Aorta (tissue), 5 donors: ENCODE data around the gene SEPTIN10. TPM values are rescaled to one million over a fixed set of nuclear protein-coding genes. Genes with fewer than 3 reads are reported as not detected.

ENCODE experiments used
- ATAC-seq: fragments of 200-7000 bp; cut with Tn5 transposase; one replicate; pipeline ENCODE4 v1.9.1; 2022; ENCODE audit warnings: moderate library complexity; ENCODE audit not compliant: low FRiP score
- DNase-seq, 2 donors: peaks; one replicate each; pipeline ENCODE4 v3.0.0-alpha.2; 2020
- H3K27ac ChIP-seq, 2 donors: one replicate each; pipeline ENCODE4 v1.5.1; 2013; ENCODE audit warnings: low read length in 2 of 2, mild to moderate bottlenecking in 2 of 2, moderate library complexity in 2 of 2, control low read depth in 1 of 2, inconsistent platforms in 1 of 2, low read depth in 1 of 2
- H3K27me3 ChIP-seq, 2 donors: one replicate each; pipeline ENCODE4 v1.6.1; 2013; ENCODE audit warnings: control low read depth in 1 of 2, low read length in 1 of 2, mild to moderate bottlenecking in 1 of 2, moderate library complexity in 1 of 2; ENCODE audit not compliant: insufficient read depth in 2 of 2, control insufficient read depth in 1 of 2
- H3K36me3 ChIP-seq, 2 donors: one replicate each; pipeline ENCODE4 v1.6.1; 2013; ENCODE audit warnings: control low read depth in 1 of 2, low read length in 1 of 2, mild to moderate bottlenecking in 1 of 2; ENCODE audit not compliant: insufficient read depth in 2 of 2, control insufficient read depth in 1 of 2
- H3K4me1 ChIP-seq, 2 donors: one replicate each; pipeline ENCODE4 v1.6.1; 2013; ENCODE audit warnings: low read length in 2 of 2, control low read depth in 1 of 2, mild to moderate bottlenecking in 1 of 2, moderate library complexity in 1 of 2; ENCODE audit not compliant: insufficient read depth in 2 of 2, control insufficient read depth in 1 of 2
- H3K4me3 ChIP-seq, 2 donors: one replicate each; pipeline ENCODE4 v1.5.1; 2013; ENCODE audit warnings: low read length in 2 of 2, control low read depth in 1 of 2, mild to moderate bottlenecking in 1 of 2
- H3K9me3 ChIP-seq: one replicate; pipeline ENCODE4 v1.6.1; 2013; ENCODE audit warnings: mild to moderate bottlenecking, low read length; ENCODE audit not compliant: control insufficient read depth
- WGBS, 2 donors: extraction: QIAGEN DNeasy Blood & Tissue Kit; methylation state at CpG; one replicate each; pipeline ENCODE4 v1.1.7; 2013; 5-methylcytosine and 5-hydroxymethylcytosine counted together
- intact Hi-C, 2 donors: fragments of 100-400 bp; cut with DNase I; formaldehyde crosslinking; loops; one replicate each; pipeline versions ENCODE4 v1.14.2 to v1.15.0; 2022
- polyA plus RNA-seq, 2 donors: library from polyadenylated mRNA; stranded (reverse); fragments of 200-250 nt; gene quantifications; one replicate each; pipeline ENCODE4 v1.2.3, GENCODE V29; 2013
- total RNA-seq, 2 donors: library from RNA; stranded (reverse); fragmentation: NEBNext Ultra II Directional; extraction: Animal tissue kit (Norgen Biotek cat#: 25700); gene quantifications; one replicate each; pipeline ENCODE4 v1.2.1, GENCODE V29; 2021
- donor health status: healthy with polysubstance abuse.
- donor health status: Bipolar disorder and iron deficiency.
- donor health status: DM: no; HTN: no; CAD: no.
- donor health status: DM: no; HTN: no; CAD: no.
- donor health status: DM: yes; HTN: yes; CAD: no.

The SEPTIN10 gene
- total and polyA plus RNA-seq, 4 donors = 80.3 to 132 (median 107) TPM

DNA sequence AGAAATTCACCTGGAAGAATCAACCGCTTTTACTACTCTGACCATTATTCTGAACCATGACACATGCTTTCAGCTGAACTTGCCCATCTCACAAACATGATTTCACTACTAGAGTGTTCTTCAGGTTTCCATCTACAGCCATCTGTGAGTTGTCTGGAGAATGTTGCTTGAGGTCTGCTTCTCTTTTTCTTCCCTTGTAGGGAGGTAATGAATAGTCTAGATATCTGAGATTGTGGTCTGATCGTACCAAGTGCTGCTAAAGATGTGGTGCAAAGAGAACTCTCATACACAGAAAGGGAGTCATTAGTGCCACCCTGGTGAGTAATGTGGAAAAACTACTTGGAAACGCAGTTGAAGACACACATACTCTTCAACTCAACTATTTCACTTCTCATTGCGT is 10.6 kb upstream of the SEPTIN10 start:
- DNase-seq (no peak), ATAC-seq (no peak)
- H3K27me3 ChIP-seq = no peaks in the 10 kb centered on the region
- 82 to 93% methylated on average over 4 of the region's 4 CpGs for WGBS, 2 donors
- H3K4me1 ChIP-seq = no peaks in the 10 kb centered on the region
- intact Hi-C loops = no loop called here
- H3K9me3 ChIP-seq = no peaks in the 10 kb centered on the region
- H3K36me3 ChIP-seq = no peaks in the 10 kb centered on the region
- no peak overlapping the region for H3K27ac ChIP-seq
- H3K4me3 ChIP-seq = no peak overlapping the region

DNA sequence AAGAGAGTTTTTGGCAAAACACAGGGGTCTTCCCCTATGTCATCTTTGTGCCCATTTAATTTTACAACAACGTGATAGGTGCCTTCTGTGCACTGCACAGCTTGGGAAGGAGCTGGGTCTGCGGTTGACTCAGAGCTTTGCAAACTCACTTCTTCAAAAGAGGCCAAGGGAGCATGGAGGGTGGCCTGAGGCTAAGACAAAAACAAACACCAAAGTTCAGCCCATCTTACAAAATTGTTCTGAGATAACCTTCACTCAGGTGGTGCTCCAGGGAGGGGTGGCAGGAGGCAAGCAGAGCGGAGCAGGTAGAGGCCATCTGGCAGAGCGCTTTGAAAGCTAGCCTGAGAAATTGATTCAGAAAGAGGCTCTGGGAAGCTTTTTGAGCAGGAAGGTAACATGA is 10.2 kb upstream of the SEPTIN10 start:
- no peak for DNase-seq
- no peak overlapping the region for H3K27ac ChIP-seq
- H3K27me3 ChIP-seq = no peaks in the 10 kb centered on the region
- H3K9me3 ChIP-seq = no peaks in the 10 kb centered on the region
- no peaks in the 10 kb centered on the region for H3K4me1 ChIP-seq
- ATAC-seq = no peak
- WGBS, 2 donors = 97 to 100% methylated on average over 4 of the region's 4 CpGs
- intact Hi-C loops = no loop called here
- H3K4me3 ChIP-seq = no peak overlapping the region
- H3K36me3 ChIP-seq = no peaks in the 10 kb centered on the region

DNA sequence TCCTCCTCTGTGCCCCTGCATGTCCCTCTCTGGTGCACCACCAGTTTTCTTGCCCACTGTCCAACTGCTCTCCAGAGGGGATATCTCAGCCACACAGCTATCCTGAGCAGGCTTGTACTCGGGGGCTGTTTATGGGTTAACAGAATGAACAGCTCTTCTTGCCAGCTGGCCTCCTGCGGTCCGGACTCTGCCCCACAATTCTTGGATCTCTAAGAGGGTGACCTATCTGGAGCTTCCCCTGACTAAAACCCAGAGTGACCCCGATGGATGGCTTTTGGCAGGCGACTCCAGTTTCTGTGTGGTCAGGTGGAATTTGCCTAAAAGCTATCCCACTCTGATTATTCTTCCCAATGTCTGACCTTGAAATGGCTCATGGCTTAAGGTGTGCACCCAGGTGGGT is 9.5 kb upstream of the SEPTIN10 start:
- WGBS, 2 donors = 64 to 65% methylated on average over 5 of the region's 5 CpGs
- ATAC-seq = no peak
- H3K9me3 ChIP-seq = no peaks in the 10 kb centered on the region
- H3K4me3 ChIP-seq = no peak overlapping the region
- intact Hi-C loops = no loop called here
- no peaks in the 10 kb centered on the region for H3K4me1 ChIP-seq
- H3K27me3 ChIP-seq = no peaks in the 10 kb centered on the region
- DNase-seq = no peak
- no peaks in the 10 kb centered on the region for H3K36me3 ChIP-seq
- no peak overlapping the region for H3K27ac ChIP-seq

DNA sequence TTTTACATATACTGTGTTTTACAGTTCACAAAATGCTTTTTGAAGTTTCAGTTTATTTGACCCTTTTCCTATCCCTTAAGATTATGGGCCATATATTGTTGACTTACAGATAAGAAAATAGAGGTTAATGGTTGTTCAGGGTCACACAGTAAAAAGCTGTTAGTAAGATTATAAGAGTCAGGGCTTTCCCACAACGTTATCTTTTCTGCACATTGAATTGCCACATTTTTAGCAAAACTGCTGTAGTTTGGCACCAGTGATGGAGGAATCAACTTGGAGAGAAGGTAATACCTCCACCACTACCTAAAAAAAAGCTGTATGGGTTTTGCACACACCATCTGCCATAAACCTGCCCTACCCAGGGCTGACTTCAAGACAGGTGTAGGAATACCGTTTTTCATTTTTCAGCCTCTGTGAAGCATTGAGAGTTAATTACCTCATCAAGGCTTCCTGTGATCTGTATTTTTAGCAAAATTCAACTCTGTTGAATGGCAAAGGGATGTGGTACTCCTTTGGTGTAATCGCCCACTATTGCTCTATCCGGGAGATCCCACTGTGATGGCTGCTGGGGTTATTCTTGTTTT is 5.4 kb upstream of the SEPTIN10 start:
- DNase-seq = no peak
- Histone ChIP-seq H3K4me3 (no peak overlapping the region), H3K4me1 (no peaks in the 10 kb centered on the region), H3K27me3 (no peaks in the 10 kb centered on the region), H3K9me3 (no peaks in the 10 kb centered on the region), H3K36me3 (no peaks in the 10 kb centered on the region), H3K27ac (no peak overlapping the region)
- ATAC-seq = no peak
- 82 to 83% methylated on average over 4 of the region's 4 CpGs for WGBS, 2 donors
- intact Hi-C loops = loop anchor here in 1 of 2 donors (5.0 kb wide), 1 partner anchor 98 kb away; no protein-coding TSS in a partner anchor

DNA sequence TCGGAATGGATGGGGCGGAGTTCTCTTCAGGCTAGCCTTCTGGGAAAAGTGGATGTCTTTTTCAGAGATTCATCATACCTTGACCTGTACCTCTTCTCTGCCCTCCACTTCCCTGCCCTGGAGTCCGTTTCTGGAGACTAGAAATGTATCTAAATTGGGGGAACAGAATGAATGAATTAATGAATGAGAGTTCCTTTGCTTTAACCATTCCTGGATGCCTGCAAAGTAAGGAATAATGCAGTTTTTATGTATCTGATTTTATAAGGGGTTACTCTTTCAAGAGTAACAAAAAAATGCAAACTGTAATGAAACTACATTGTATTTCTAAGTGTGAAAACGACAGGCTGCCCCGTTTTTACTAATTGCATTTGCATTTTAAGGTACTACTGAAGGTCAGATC is 2.4 kb upstream of the SEPTIN10 start:
- Histone ChIP-seq H3K4me1 (peaks cover 0 to 6% of the 10 kb centered on the region in 2 donors), H3K36me3 (no peaks in the 10 kb centered on the region), H3K4me3 (no peak overlapping the region), H3K27ac (no peak overlapping the region), H3K9me3 (no peaks in the 10 kb centered on the region), H3K27me3 (no peaks in the 10 kb centered on the region)
- 81 to 83% methylated on average over 5 of the region's 5 CpGs for WGBS, 2 donors
- ATAC-seq = no peak
- DNase-seq = no peak
- intact Hi-C loops = loop anchor here in 1 of 2 donors (5.0 kb wide), 1 partner anchor 101 kb away; no protein-coding TSS in a partner anchor

DNA sequence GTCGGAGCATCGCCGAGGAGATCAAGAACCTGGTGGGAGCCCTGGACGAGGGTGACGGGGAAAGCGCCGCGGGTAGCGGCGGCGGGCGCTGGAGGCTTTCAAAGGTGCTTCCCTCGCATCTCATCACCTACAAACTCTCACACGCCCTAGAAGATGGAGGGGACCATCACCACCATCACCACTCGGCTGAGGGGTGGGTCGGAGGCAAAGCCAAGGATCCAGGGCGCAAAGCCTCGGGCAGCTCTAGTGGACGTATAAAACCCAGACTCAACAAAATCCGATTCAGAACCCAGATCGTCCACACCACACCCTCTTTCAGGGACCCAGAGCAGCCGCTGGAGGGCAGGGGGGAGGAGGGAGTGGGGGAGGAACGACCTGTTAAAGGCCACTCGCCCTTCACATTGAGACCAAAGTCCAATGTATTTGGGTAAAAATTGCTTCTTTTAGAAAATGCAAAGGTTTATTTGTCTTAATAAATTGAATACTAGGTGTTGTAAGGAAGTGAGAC is 1.9 kb upstream of the SEPTIN10 start:
- peak overlapping the region in 1 of 2 donors; percentile 65 for H3K4me3 ChIP-seq

DNA sequence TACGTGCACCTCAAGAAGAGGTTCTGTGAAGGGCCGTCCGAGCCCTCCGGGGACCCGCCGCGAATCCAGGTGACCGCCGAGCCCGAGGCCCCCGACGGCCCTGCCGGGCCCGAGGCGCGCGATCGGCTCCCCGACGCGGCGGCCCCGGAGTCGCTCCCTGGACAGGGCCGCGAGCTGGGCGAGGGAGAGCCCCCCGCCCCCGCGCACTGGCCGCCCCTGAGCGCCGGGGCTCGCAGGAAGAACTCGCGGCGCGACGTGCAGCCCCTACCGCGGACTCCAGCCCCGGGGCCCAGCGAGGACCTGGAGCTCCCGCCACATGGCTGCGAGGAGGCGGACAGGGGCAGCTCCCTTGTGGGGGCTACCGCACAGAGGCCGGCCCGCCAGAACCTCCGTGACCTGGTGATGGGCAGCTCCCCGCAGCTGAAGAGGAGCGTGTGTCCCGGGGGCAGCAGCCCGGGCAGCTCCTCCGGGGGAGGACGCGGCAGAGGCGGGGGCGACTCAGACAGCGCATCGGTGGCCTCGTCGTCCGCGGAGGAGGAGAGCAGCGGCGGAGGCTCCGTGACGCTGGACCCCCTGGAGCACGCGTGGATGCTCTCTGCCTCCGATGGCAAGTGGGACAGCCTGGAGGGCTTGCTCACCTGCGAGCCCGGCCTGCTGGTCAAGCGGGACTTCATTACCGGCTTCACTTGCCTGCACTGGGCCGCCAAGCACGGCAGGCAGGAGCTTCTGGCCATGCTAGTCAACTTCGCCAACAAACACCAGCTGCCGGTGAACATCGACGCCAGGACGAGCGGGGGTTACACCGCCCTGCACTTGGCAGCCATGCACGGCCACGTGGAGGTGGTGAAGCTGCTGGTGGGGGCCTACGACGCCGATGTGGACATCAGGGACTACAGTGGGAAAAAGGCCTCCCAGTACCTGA is 1.2 kb upstream of the SEPTIN10 start:
- Histone ChIP-seq H3K4me1 (peaks cover 0 to 6% of the 10 kb centered on the region in 2 donors), H3K27ac (peak overlapping the region; percentile 37 to 70), H3K4me3 (peak overlapping the region; percentile 65 to 77), H3K36me3 (no peaks in the 10 kb centered on the region), H3K27me3 (no peaks in the 10 kb centered on the region), H3K9me3 (no peaks in the 10 kb centered on the region)
- peak; percentile 61 to 79 for DNase-seq
- no peak for ATAC-seq
- intact Hi-C loops = loop anchor here in 1 of 2 donors (2.0 to 5.0 kb wide), 4 partner anchors 32 to 102 kb away; no protein-coding TSS in a partner anchor
- 2 to 3% methylated on average over 72 to 90 of the region's 90 CpGs for WGBS, 2 donors

More for the DNA sequence above, 1.9 kb upstream of the SEPTIN10 start:
- DNase-seq (no peak), ATAC-seq (no peak)
- intact Hi-C loops = loop anchor here in 1 of 2 donors (2.0 to 5.0 kb wide), 2 partner anchors 31 to 102 kb away; no protein-coding TSS in a partner anchor
- H3K36me3 ChIP-seq = no peaks in the 10 kb centered on the region
- H3K4me1 ChIP-seq = peaks cover 0 to 6% of the 10 kb centered on the region in 2 donors
- WGBS, 2 donors = 49 to 53% methylated on average over 24 of the region's 24 CpGs
- no peaks in the 10 kb centered on the region for H3K27me3 ChIP-seq
- H3K27ac ChIP-seq = no peak overlapping the region
- H3K9me3 ChIP-seq = no peaks in the 10 kb centered on the region

DNA sequence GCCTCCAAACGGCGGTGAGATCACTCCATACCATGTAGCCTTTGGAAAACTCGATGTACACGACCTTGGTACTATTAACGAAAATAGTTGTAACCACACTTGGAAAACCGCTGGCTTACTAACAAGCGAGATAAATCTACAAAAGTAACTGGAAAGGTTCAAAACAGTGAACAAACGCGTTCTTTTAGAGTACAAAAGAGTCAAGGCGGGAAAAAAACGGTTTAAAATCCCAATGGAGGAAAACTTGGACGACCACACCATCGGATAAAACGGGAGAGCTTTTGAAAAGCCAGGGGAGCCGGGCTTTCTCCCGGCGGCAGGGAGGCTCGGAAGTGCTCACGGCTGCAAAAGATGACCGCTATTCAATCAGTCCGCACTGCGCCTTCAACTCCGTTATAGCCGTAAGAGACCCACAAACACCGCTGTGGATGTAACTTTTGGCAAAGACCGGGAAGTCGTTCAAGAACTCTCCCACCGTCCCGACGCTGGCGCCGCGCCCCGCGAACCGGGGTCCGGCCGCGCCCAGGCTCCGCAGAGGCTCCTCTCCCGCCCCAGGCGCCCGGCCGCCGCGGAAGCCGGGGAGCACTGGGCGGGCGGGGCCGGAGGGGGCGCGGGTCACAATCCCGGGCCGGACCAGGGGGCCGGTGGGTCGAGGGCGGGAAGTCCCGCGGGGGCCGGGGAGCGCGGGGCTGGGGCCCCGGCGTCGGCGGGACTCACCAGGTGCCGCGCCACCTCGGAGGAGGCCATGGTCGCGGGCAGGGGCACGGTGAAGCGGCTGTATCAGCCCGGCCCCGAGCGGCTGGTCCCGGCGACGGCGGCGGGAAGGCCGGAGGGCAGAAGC is 465 bp downstream of the SEPTIN10 start:
- H3K4me1 ChIP-seq = peaks cover 4 to 7% of the 10 kb centered on the region in 2 donors
- peak overlapping the region; percentile 97 to 99 for H3K4me3 ChIP-seq
- ATAC-seq (peak; percentile 52), DNase-seq (peak; percentile 79 to 87)
- intact Hi-C loops = loop anchor here in 1 of 2 donors (5.0 kb wide), 2 partner anchors 56 to 79 kb away; no protein-coding TSS in a partner anchor
- H3K9me3 ChIP-seq = no peaks in the 10 kb centered on the region
- WGBS, 2 donors = 0 to 1% methylated on average over 68 to 82 of the region's 82 CpGs
- no peaks in the 10 kb centered on the region for H3K36me3 ChIP-seq
- H3K27ac ChIP-seq = peak overlapping the region; percentile 92 to 99
- H3K27me3 ChIP-seq = no peaks in the 10 kb centered on the region
